NOMO-1 treated with dmso at 0.1 percent for 144 hours (cell line): ENCODE results near the gene NOC3L.
A peak's percentile ranks its signal among the peaks of the same experiment; 100 is the strongest.
"Not testable (repeated sequence)": the region's sequence is repeated elsewhere in the genome, so short reads cannot be mapped to it uniquely, and the experiment has no call there.

Experiments
- DNase-seq: peaks from one replicate; lab custom pipeline; 2025; ENCODE audit not compliant: unreplicated experiment; lab: John Stamatoyannopoulos, UW

The NOC3L gene, protein sequence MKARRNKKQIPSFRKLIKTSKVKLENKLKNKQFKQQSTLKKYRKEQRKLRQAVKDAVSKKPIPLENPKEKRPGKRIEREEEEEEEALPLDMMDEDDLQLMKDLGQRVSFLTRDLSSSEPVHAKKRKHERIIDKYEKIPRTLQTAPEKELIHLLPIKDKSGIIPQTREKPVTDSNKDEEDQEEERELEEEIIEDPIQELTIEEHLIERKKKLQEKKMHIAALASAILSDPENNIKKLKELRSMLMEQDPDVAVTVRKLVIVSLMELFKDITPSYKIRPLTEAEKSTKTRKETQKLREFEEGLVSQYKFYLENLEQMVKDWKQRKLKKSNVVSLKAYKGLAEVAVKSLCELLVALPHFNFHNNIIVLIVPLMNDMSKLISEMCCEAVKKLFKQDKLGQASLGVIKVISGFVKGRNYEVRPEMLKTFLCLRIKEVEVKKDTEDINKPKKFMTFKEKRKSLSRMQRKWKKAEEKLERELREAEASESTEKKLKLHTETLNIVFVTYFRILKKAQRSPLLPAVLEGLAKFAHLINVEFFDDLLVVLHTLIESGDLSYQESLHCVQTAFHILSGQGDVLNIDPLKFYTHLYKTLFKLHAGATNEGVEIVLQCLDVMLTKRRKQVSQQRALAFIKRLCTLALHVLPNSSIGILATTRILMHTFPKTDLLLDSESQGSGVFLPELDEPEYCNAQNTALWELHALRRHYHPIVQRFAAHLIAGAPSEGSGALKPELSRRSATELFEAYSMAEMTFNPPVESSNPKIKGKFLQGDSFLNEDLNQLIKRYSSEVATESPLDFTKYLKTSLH

DNA sequence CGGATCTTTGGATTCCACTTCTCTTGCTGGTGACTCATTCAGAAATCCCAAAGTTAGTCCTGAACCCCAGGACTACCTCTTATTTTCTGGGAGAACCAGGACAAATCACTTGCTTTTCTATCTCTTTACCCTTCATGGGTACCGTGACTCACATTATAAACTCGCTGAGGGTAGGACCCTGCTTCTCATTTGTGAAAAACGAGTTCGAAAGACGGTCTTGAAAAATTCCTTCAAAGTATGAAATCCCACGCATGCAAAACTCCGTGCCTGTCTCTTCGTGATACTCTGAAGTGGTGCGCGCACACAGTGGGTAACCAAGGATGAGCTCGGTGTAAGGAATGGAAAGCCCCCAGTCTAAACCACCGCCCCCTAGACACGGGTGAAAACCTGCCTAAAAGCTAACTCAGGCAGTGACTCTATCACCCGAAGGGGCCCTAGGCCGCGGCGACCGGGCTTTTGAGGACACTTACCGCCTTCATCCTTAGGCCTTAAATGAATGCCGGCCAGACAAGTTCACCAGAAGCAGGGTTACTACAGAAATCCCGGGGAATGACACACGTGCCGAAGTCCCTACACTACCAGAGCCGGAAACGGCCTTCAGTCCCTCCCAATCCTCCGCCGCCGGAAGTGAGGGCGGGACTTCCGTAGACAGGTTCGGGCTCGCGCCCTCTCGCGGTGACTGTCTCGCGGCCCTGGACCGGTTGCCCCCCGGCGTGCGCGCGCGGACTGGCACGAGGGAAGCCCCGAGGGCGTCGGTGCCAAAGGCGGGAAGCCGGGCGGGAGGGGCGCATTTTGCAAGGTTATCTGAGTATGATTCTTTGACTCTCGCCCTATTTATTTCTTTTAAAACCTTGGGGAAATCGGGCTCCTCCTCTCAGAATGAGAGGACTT is at the start of gene NOC3L:
Gene NOC3L (minus strand): TSS at position 580 of the 891 bp plus-strand sequence. CDS start 101 bp downstream, at position 479.
- peak; percentile 87 for DNase-seq

DNA sequence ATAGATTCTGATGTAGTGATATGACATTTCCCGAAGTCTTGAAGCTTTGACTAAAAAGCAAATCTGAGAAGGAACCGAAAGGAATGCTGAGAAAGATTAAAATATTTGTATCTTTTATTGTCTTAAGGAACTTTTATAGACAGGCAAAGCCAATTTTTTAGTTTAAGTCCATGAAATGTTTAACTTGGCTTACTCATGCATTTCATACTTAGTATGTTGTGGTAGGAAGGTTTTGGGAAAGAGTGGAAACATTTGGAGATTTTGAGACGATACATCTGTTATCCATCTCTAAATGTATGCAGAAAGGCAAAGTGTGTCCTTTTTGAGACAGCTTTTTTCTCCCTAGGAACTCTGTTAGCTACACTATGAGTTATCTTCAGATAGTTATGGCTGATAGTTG is 49.7 kb upstream of the NOC3L start:
- no peak for DNase-seq

DNA sequence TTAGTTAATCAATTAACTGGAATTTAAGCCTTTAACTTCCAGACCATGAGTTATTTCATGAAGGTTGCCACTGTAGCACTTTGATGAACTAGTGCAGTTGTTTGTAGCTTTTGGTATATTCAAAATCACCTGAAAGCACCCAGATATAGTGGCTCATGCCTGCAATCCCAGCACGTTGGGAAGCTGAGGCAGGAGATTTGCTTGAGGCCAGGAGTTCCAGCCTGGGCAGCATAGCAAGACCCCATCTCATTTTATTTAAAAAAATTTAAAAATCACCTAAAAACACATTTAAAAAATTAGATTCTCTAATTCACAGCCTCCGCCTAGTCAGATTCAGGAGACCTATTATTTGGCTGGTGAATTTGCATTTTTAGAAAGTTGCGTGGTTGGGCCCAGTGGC is 48.6 kb upstream of the NOC3L start:
- DNase-seq = no peak

DNA sequence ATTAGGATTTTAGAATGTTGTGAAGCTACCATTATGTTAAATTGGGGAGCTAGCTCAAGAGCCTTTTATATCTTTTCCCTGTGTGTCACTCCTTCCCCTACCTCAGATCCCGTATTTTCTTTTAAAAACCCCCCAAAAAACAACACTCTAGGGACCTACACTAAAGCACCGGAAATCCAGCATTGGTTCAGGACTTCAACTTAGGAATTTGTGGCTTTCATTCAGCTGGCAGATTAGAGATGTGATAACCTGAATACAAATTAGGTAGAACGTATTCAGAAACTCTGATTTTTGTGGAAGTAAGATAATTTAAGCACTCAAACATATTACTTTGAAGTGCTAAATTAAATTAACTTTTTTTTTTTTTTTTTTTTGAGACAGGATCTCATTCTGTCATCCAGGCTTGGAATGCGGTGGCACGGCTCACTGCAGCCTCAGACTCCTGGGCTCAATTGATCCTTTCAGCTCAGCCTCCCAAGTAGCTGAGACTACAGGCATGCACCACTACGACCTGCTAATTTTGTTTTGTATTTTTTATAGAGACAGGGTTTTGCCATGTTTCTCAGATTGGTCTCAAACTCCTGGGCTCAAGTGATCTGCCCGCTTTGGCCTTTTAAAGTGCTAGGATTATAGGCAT is 46.4 kb upstream of the NOC3L start:
- DNase-seq = no peak

DNA sequence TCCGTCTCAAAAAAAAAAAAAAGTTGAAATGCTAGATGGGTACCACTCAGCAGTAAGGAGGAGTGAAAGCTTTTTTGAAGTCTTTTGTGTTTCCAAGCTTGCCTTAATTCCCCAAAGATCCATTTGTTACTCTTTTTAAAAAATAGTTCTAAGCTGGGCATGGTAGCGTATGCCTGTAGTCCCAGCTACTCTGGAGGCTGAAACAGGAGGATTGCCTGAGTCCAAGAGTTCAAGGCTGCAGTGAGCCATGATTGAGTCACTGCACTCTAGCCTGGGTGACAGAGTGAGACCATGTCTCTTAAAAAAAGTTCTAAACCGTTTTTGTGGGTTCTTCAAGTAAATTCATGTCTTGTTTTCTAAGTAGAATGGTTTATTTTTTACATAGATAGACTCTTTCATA is 44.9 kb upstream of the NOC3L start:
- DNase-seq = no peak

DNA sequence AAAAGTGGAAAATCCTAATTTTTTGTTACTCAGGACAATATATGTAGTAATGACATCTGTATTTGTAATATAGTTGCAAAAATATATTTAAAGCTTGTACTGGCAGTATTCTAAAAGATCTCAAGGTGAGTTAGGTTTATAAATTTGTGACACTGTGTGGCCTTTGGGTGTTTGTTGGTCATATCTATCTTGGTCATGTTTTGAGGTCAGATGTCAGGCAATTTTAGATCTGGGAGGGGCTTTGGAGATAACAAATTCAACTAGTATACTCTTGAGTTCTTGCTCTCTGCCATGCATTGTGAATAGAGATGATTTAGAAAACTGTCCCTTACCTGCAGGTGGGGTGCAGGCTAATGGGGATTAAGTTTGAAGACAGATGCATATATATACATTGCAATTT is 42.7 kb upstream of the NOC3L start:
- DNase-seq = no peak

DNA sequence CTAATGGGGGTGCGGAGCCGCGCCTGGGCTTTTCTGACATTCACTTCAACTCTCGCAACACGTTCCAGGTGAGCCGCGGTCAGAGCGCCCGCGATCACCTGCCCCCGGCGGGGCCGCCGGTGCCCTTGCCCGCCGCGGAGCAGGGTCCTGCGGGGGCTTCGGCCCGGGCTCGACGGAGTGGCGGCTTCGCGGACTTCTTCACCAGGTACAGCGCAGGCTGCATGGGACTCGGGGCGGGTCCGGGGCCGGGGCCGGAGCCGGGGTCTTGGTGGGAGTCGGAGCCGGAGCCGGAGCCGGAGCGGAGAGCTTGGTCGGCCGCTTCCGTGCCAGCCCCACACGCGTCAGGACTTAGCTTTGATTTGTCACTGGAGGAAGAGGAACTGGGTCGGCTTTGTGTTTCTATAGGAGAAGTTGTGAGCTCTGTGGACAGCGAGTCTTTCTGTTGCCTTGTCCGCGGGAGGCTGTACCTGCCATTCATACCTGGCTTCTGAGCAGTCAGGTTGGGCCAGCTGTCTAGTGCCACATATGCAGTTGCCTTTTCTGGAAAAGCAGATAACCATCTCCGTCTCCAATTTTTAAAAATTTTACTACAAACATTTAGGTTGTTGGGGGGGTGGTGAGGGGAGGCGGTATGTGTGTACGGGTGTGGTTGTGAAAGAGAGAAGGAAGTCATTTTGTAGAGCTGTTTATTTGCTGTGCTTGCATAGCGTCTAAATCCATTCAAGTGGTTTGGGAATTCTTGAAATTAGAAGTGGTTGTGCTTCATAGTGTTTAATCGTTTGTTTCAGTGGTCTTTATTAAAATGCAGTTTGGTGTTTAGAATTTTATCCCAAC is 40.9 kb upstream of the NOC3L start:
- peak; percentile 90 for DNase-seq

DNA sequence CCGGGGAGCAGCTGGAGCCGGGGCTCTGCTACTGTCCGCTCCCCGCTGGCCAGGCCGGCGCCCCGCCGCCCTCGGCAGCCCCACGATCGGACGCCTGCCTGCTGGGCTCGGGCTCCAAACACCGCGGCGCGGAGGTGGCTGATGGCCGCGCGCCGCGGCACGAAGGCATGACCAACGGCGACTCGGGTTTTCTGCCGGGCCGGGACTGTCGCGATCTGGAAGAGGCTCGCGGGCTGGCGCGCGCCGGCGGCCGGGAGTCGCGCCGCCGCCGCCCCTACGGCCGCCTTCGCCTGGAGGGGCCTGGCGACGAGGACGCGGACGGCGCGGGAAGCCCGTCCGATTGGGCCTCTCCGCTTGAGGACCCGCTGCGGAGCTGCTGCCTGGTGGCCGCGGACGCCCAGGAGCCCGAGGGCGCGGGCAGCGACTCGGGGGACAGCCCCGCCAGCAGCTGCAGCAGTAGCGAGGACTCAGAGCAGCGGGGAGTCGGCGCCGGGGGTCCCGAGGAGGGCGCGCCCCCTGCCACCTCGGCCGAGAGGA is 40.2 kb upstream of the NOC3L start:
- DNase-seq = no peak

DNA sequence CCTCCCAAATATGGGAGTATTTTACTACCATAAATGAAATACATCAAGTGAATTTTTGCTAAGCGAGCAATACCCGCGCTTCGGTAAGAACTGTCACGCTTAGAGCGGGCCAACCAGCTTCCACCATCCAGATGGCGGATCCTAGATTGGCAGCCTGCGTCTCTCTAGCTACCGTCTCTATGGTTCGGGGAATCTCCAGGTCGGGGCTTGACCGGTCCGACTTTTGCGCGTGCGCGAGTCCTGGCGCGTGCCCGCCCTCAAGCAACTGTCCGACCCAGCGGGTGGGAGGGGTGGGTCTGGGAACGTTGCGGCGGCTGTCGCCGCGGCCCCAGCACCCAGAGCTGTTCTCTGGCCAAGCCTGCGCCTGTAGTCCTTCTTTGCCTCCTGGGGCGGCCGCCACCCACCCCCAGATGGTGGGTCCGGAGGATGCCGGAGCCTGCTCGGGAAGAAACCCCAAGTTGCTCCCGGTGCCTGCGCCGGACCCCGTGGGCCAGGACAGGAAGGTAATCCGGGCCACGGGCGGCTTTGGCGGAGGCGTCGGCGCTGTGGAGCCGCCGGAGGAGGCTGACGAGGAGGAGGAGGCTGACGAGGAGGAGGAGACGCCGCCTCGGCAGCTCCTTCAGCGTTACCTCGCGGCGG is 39.6 kb upstream of the NOC3L start, which contains the start of gene TBC1D12:
Gene TBC1D12 (plus strand): TSS at position 338 of the 639 bp plus-strand sequence. CDS start 73 bp downstream, at position 411.
- DNase-seq = peak; percentile 85

DNA sequence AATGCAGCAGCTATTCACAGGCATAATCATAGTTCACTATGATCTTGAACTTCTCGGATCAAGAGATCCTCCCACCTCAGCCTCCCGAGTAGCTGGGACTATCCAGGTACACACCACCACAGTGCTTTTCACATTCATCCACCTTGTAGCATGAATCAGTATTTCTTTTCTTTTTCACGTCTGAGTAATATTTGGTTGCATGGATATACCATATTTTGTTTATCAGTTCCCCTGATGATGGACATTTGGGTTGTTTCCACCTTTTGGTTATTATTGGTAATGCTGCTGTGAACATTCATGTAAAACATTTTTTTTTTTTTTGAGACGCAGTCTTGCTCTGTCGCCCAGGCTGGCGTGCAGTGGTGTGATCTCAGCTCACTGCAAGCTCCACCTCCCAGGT is 36.0 kb upstream of the NOC3L start:
- DNase-seq = no peak

DNA sequence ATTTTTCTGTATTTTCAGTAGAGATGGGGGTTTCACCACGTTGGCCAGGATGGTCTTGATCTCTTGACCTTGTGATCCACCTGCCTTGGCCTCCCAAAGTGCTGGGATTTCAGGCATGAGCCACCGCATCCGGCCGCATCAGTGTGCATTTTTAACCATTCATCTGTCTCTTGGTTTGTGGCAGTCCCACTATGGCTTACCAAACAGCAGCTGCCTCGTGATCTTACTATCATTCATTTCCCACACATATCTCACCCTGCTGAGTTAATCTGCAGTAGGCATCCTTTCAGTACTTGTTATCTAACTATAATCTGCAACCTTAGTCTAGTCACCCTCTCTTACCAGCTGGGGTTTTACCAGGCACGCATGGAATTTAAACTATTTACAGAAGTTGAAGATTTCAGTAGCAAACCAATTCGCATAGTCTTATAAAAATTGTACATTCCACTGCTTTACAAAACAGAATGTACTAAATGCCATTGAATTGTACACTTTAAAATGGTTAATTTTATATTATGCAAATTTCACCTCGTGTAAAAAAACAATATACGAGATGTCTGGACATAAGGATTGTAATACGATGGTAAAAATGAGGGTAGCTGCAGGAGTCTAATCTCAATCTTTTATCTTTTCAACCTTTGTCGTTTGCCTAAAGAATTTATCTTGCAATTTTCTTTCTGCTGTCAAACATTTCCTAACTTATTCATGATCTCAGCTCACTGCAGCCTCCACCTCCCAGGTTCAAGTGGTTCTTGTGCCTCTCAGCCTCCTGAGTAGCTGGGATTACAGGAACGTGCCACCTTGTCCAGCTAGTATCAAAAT is 35.0 kb upstream of the NOC3L start:
- no peak for DNase-seq

DNA sequence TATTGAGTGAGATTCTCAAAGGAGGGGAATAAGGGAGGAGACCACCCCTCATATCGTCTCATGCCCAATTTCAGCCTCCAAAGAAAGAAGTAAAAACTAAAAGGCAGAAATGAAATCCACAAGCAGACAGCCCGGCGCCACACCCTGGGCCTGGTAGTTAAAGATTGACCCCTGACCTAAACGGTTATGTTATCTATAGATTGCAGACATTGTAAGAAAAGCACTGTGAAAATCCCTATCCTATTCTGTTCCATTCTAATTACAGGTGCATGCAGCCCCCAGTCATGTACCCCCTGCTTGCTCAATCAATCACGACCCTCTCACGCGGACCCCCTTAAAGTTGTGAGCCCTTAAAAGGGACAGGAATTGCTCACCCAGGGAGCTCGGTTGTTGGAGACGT is 29.4 kb upstream of the NOC3L start:
- DNase-seq = not testable (repeated sequence)

DNA sequence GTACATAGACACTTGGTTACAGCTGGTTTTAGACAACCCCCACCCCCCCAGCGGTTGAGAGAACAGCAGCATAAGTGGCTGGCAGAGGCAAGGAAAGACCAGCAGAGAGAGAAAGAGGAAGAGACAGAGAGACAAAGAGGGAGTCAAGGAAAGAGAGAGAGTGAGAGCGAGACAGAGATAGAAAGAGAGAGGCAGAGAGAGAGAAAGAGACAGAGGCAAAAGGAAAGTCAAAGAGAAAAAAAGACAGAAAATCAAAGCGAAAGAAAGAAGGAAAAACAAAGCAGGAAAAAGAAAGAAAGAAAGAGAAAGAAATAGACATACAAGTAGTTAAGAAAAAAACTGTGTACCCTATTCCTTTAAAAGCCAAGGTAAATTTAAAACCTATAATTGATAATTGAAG is 23.0 kb upstream of the NOC3L start:
- not testable (repeated sequence) for DNase-seq

DNA sequence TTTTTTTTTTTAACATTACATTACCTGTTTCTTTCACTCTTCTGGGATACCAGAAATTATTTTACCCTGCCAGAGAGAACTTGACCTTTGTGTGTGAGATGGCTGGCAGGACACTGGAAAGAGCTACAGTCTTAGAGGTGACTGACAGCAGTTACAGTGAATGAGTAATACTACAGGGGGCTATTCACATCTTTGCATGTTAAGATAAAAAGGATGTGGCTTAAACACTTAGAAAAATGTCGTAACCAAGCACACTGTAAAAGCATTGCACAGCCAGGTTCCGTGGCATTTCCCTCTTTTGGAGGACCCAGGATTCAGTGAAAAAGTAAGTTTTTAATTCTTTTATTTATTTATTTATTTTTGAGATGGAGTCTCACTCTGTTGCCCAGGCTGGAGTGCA is 20.8 kb upstream of the NOC3L start:
- peak; percentile 74 for DNase-seq

DNA sequence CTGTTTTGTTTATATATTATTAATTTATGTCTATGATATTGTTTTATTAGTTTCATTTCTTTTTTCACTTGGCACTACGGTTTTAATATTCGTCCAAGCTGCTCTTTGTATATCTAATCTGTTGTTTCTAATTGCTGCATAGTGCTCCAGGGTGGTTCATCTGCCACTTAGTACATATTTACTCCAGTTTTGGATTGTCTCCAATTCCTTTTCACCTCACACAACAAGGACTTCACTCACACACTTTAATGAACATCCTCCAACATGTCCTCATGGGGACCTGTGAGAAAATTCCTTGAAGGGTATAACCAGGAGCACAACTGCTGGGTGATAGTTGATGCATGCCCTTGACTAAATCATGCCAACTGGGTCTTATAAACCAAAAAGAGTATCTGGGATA is 14.1 kb upstream of the NOC3L start:
- DNase-seq = no peak

DNA sequence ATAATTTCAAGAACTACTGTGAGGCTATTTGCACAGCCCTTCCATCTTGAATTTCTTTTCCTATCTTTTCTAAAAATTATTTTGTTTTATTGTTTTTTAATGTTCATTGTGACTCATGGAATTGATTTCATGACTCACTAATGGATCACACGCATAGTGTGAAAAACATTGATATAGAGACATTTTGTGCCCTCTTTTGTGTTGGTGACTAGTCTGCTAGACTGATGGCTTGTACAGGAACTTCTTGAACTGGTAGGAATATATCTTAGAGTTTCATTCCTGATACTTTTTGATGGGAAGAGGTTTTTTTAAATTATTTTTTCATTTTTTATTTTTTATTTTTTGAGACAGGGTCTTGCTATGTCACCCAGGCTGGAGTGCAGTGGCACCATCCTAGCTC is 12.6 kb upstream of the NOC3L start:
- DNase-seq = no peak

DNA sequence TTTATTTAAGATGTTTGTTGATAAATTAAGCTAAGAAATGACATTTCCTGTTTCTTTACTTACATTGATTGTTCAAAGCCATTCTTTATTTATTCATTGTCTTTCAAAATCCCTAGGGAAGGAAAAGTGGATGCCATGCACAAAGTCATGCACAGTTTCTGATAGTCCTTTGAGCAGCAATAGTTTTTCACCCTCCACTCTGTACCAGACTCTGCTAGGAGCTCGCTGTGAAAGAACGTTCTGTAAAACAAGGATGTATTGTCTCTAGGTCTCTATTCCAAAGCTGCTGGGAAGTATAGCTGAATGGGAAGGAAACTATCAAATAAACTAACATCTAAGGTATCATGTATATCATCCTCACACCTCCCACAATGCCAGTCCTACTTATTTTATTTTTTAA is 7.8 kb upstream of the NOC3L start:
- no peak for DNase-seq

DNA sequence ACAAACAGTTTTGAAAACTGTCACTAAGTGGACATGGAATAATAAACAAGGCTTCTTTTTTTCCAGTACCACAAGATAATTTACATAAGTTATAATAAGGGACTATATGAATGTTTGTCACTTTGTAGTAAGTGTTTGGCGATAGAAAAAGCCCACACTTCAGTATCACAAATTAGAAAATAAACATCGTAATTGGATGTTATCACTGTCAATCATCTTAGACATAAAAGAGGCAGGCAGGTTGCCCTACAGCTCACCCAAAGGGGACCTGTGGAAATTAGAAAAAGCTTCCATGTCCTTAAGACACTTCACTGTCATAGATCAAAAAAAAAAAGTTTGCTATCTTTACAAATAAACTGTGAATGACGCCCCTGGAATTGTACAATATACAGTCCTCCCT is 3.6 kb upstream of the NOC3L start:
- no peak for DNase-seq
